Thymus (tissue), 11 donors: ENCODE data around the gene TMED8. TPM values are rescaled to one million over a fixed set of nuclear protein-coding genes. Genes with fewer than 3 reads are reported as not detected.

ENCODE experiments used
- DNase-seq, 9 donors: peaks; one replicate each; pipeline ENCODE4 v3.0.0-alpha.2; 2013; ENCODE audit warnings: low spot score in 9 of 9, low read depth in 6 of 9, missing footprints in 1 of 9
- H3K27ac ChIP-seq, 2 donors: one replicate each; pipeline ENCODE4 v1.5.1; 2013; ENCODE audit warnings: control low read depth in 1 of 2, low read depth in 1 of 2, low read length in 1 of 2, mild to moderate bottlenecking in 1 of 2, moderate library complexity in 1 of 2
- H3K27me3 ChIP-seq, 2 donors: one replicate each; pipeline ENCODE4 v1.5.1; 2013; ENCODE audit warnings: low read length in 1 of 2; ENCODE audit not compliant: control insufficient read depth in 2 of 2, insufficient read depth in 1 of 2
- H3K36me3 ChIP-seq, 2 donors: one replicate each; pipeline ENCODE4 v1.5.1; 2013; ENCODE audit warnings: low read length in 1 of 2, mild to moderate bottlenecking in 1 of 2, moderate library complexity in 1 of 2; ENCODE audit not compliant: control insufficient read depth in 2 of 2, insufficient read depth in 2 of 2
- H3K4me1 ChIP-seq, 2 donors: one replicate each; pipeline ENCODE4 v1.5.1; 2013; ENCODE audit warnings: low read length in 2 of 2; ENCODE audit not compliant: control insufficient read depth in 2 of 2, insufficient read depth in 2 of 2
- H3K4me3 ChIP-seq, 2 donors: one replicate each; pipeline ENCODE4 v1.5.1; 2013; ENCODE audit warnings: low read length in 2 of 2, control low read depth in 1 of 2, mild to moderate bottlenecking in 1 of 2
- H3K9me3 ChIP-seq, 2 donors: one replicate each; pipeline ENCODE4 v1.5.1; 2013; ENCODE audit warnings: low read length in 1 of 2, mild to moderate bottlenecking in 1 of 2; ENCODE audit not compliant: control insufficient read depth in 2 of 2, insufficient read depth in 1 of 2
- WGBS: extraction: QIAGEN DNeasy Blood & Tissue Kit; methylation state at CpG from one replicate; pipeline ENCODE4 v1.1.7; 2013; 5-methylcytosine and 5-hydroxymethylcytosine counted together
- polyA plus RNA-seq: library from polyadenylated mRNA; stranded (reverse); fragments of 200-250 nt; gene quantifications from one replicate; pipeline ENCODE4 v1.2.3, GENCODE V29; 2013
- total RNA-seq: library from RNA; stranded (reverse); fragments of 120-200 nt; gene quantifications from one replicate; pipeline ENCODE4 v1.2.4, GENCODE V29; 2013
- donor health status: healthy.

The TMED8 gene
- total and polyA plus RNA-seq, 2 donors = 7.0 to 10.0 TPM

GRCh38 chr14:77409131-77409533 is 32.2 kb upstream of the TMED8 start:
- Histone ChIP-seq H3K27me3 (no peaks in the 10 kb centered on the region), H3K4me1 (no peaks in the 10 kb centered on the region), H3K4me3 (no peak overlapping the region), H3K9me3 (no peaks in the 10 kb centered on the region), H3K36me3 (no peaks in the 10 kb centered on the region), H3K27ac (no peak overlapping the region)
- peak in 1 of 9 donors; percentile 18 for DNase-seq
- 86% methylated on average over 3 of the region's 3 CpGs for WGBS

DNA sequence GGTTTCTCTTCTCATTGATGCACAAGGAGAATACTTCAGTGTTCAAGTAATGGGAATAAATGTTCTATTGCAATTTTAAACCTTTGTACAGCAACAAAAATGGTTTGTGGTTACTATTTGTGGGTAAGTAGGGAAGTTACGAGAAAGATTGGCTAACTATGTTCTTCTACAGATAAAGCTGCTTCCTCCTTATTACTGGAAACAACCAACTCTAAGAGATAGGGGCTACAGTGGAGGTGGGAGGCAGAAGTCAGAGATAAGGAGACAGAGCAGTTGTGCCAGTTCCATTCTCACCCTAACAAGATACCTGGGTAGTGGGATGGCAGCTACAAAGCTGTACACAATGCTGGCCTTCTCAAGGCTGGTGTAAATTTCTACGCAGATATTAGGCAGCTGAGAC is 30.3 kb upstream of the TMED8 start:
- Histone ChIP-seq H3K27ac (no peak overlapping the region), H3K4me1 (no peaks in the 10 kb centered on the region), H3K9me3 (no peaks in the 10 kb centered on the region), H3K27me3 (no peaks in the 10 kb centered on the region), H3K36me3 (no peaks in the 10 kb centered on the region), H3K4me3 (no peak overlapping the region)
- 22% methylated on average over 2 of the region's 2 CpGs for WGBS
- DNase-seq = peak in 1 of 9 donors; percentile 14

DNA sequence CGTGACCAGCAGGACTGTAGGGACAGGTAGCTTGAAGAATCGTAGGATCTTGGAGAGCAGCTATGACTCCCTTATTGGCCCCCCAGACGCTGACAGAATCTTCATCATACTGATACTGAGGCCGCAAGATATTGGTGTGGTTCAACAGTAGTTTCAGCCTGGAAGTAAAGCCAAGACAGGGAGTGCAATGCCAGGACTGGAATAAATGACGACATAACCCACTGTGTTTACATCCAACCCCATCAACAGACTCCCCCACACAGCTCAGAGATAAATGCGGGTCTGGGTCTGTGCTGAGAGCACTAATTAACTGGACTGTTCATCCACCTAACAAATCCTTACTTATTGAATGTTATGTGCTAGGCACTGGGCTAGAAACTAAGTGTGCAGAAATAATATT is 29.8 kb upstream of the TMED8 start:
- no peak for DNase-seq
- H3K9me3 ChIP-seq = no peaks in the 10 kb centered on the region
- no peak overlapping the region for H3K4me3 ChIP-seq
- no peaks in the 10 kb centered on the region for H3K4me1 ChIP-seq
- no peaks in the 10 kb centered on the region for H3K27me3 ChIP-seq
- no peaks in the 10 kb centered on the region for H3K36me3 ChIP-seq
- H3K27ac ChIP-seq = no peak overlapping the region
- WGBS = 34% methylated on average over 6 of the region's 6 CpGs

DNA sequence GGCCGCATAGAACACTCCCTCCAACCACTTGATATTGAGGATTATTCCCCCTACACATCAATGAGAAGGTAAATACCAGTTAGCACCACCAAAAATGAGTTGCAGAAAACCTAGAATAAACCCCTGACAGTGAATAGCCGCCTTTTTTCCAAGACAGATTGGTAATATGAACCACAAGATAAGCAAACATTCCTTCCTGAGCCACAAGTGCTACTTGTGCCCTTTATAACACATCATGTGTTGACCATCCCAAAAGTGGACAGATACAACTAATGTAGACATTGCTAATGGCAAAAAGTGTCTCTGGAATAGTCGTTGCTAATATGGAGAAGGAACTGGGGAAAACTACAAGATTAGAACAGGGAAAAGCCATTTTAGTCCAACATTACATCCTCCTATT is 29.2 kb upstream of the TMED8 start:
- Histone ChIP-seq H3K9me3 (no peaks in the 10 kb centered on the region), H3K4me3 (no peak overlapping the region), H3K27ac (no peak overlapping the region), H3K27me3 (no peaks in the 10 kb centered on the region), H3K36me3 (no peaks in the 10 kb centered on the region), H3K4me1 (no peaks in the 10 kb centered on the region)
- 59% methylated on average over 3 of the region's 3 CpGs for WGBS
- no peak for DNase-seq

GRCh38 chr14:77403768-77404167 is 26.9 kb upstream of the TMED8 start:
- Histone ChIP-seq H3K27me3 (no peaks in the 10 kb centered on the region), H3K4me3 (no peak overlapping the region), H3K4me1 (no peaks in the 10 kb centered on the region), H3K36me3 (no peaks in the 10 kb centered on the region), H3K27ac (no peak overlapping the region), H3K9me3 (no peaks in the 10 kb centered on the region)
- WGBS = 97% methylated on average over 3 of the region's 3 CpGs
- no peak for DNase-seq

DNA sequence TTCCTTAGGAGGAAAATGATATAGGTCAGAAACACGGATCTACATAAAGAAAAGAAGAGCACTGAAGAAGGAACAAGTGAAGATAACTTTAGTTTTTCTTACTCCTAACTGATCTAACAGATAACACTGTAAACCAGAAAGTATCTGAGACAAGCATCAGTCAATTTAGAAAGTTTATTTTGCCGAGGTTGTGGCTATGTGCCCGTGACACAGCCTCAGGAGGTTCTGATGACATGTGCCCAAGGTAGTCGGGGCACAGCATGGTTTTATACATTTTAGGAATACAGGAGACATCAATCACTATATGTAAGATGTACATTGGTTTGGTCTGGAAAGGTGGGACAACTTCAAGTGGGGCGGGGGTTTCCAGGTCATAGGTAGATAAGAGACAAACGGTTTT is 23.3 kb upstream of the TMED8 start:
- H3K4me1 ChIP-seq = no peaks in the 10 kb centered on the region
- no peak for DNase-seq
- no peaks in the 10 kb centered on the region for H3K27me3 ChIP-seq
- no peaks in the 10 kb centered on the region for H3K36me3 ChIP-seq
- H3K9me3 ChIP-seq = no peaks in the 10 kb centered on the region
- WGBS = 94% methylated on average over 6 of the region's 6 CpGs
- no peak overlapping the region for H3K27ac ChIP-seq
- H3K4me3 ChIP-seq = no peak overlapping the region

DNA sequence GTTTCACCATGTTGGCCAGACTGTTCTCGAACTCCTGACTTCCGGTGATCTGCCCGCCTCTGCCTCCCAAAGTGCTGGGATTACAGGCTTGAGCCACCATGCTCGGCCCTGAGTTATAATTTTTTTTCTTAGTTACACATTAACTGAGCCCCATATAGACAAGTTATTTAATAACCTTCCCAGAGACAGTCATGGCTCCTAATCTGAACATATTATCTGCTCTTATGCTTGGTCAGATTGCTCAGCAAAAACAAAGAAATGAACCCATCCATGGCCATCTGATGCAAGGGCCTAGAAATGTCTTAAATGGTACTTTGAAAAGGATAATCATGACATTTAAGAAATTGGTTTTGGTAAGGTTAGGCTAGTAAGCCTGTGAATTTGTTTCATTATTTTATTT is 13.3 kb upstream of the TMED8 start:
- no peak overlapping the region for H3K4me3 ChIP-seq
- no peaks in the 10 kb centered on the region for H3K27me3 ChIP-seq
- H3K9me3 ChIP-seq = no peaks in the 10 kb centered on the region
- H3K4me1 ChIP-seq = no peaks in the 10 kb centered on the region
- DNase-seq = no peak
- no peak overlapping the region for H3K27ac ChIP-seq
- no peaks in the 10 kb centered on the region for H3K36me3 ChIP-seq
- WGBS = 98% methylated on average over 4 of the region's 4 CpGs

DNA sequence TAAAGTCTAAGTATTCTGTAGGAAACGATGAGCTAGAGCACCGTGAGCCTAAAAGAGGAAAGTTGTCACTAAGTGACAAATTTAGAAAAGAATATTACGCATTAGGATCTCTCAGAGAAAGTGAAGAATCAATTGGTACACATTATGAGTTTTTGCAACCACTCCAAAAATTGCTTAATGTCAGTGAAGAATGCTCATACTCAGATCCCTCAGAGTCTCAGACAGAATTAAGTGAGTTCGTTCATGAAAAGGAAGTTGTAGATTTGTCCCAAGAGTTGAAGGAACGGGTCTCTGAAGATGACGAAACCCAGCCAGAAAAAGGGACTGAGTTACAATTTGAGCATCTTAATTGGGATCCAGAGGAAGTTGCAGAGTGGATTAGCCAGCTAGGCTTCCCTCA is 1.8 kb upstream of the TMED8 start:
- Histone ChIP-seq H3K4me1 (peaks cover 3 to 13% of the 10 kb centered on the region in 2 donors), H3K4me3 (no peak overlapping the region)
- 96% methylated on average over 6 of the region's 6 CpGs for WGBS

GRCh38 chr14:77377502-77377844 is 579 bp upstream of the TMED8 start:
- H3K36me3 ChIP-seq = no peaks in the 10 kb centered on the region
- 18% methylated on average over 10 of the region's 10 CpGs for WGBS
- peak overlapping the region; percentile 96 to 98 for H3K4me3 ChIP-seq
- H3K4me1 ChIP-seq = peaks cover 3 to 13% of the 10 kb centered on the region in 2 donors
- no peaks in the 10 kb centered on the region for H3K9me3 ChIP-seq
- H3K27me3 ChIP-seq = no peaks in the 10 kb centered on the region
- peak overlapping the region in 1 of 2 donors; percentile 79 for H3K27ac ChIP-seq
- no peak for DNase-seq

More for the DNA sequence above, 1.8 kb upstream of the TMED8 start:
- H3K9me3 ChIP-seq = no peaks in the 10 kb centered on the region
- H3K27ac ChIP-seq = no peak overlapping the region
- no peak for DNase-seq
- H3K36me3 ChIP-seq = no peaks in the 10 kb centered on the region
- no peaks in the 10 kb centered on the region for H3K27me3 ChIP-seq
